AG04450 (cell line): ENCODE results near the gene CAPN8. TPM values are rescaled to one million over a fixed set of nuclear protein-coding genes. Genes with fewer than 3 reads are reported as not detected.
A peak's percentile ranks its signal among the peaks of the same experiment; 100 is the strongest.

Experiments used
- CTCF ChIA-PET: fragments of 300-600, 350-600 bp; formaldehyde crosslinking; extraction: SDS; loops from one replicate; lab custom pipeline; 2022; ENCODE audit warnings: antibody characterized with exemption, inconsistent platforms; lab: Charles Lee
- POLR2A ChIA-PET: fragments of 350-600 bp; formaldehyde crosslinking; extraction: SDS; loops from one replicate; lab custom pipeline; 2021; ENCODE audit warnings: antibody characterized with exemption, inconsistent platforms; lab: Yijun Ruan, JAX
- DNase-seq: peaks from one replicate; pipeline ENCODE4 v3.0.0-alpha.2; 2011; ENCODE audit warnings: low read depth, low spot score
- H3K27ac ChIP-seq: one replicate; pipeline ENCODE4 v1.5.1; 2012; ENCODE audit warnings: low read depth, low read length, control low read depth
- H3K27me3 ChIP-seq: one replicate; pipeline ENCODE4 v1.6.0; 2012; ENCODE audit warnings: low read length; ENCODE audit not compliant: control insufficient read depth, insufficient read depth
- H3K4me3 ChIP-seq: 2 replicates; pipeline ENCODE4 v1.5.1; 2011; ENCODE audit warnings: mild to moderate bottlenecking, low read depth, low read length, control low read depth
- H3K9me3 ChIP-seq: 2 replicates; pipeline ENCODE4 v1.5.1; 2012; ENCODE audit warnings: low read length; ENCODE audit not compliant: control insufficient read depth, insufficient read depth
- CTCF ChIP-seq: IDR thresholded peaks from 2 replicates; pipeline ENCODE4 v1.5.1; 2011; ENCODE audit warnings: low read depth, low read length, control low read depth, inconsistent platforms
- polyA plus RNA-seq: library from polyadenylated mRNA; depleted of rRNA; stranded (reverse); fragments of >200 nt; gene quantifications from 2 replicates; pipeline ENCODE4 v1.2.3, GENCODE V29; 2011

The CAPN8 gene
- polyA plus RNA-seq, 1 experiment, result not detected

GRCh38 chr1:223712850-223713474, 47.5 kb upstream of the CAPN8 start:
- DNase-seq, result no peak
- no peak for TF ChIP-seq CTCF
- no peaks in the 10 kb centered on the region for H3K9me3 ChIP-seq
- no peaks in the 10 kb centered on the region for H3K27me3 ChIP-seq
- peak overlapping the region; percentile 93 for H3K27ac ChIP-seq
- POLR2A ChIA-PET, result interaction anchor here (0.6 to 1.5 kb wide), 3 partner anchors 12 to 36 kb away, joined by 3 to 9 read pairs (median 4); no protein-coding TSS in a partner anchor
- CTCF ChIA-PET, result interaction anchor here (0.6 to 1.7 kb wide), 6 partner anchors 8 to 45 kb away, joined by 3 to 9 read pairs (median 4); no protein-coding TSS in a partner anchor
- peak overlapping the region; percentile 95 for H3K4me3 ChIP-seq

GRCh38 chr1:223712194-223712849, 46.8 kb upstream of the CAPN8 start, which contains the start of gene CAPN2:
Gene CAPN2, plus strand, starts transcription at chr1:223712539. Its CDS starts 102 bp downstream, at chr1:223712641.
- ChIA-PET POLR2A (interaction anchor here (0.5 to 1.5 kb wide), 3 partner anchors 8 to 37 kb away, joined by 4 to 9 read pairs (median 6); no protein-coding TSS in a partner anchor), CTCF (interaction anchor here (0.6 to 1.7 kb wide), 11 partner anchors 8 to 474 kb away, joined by 3 to 9 read pairs (median 4); no protein-coding TSS in a partner anchor)
- Histone ChIP-seq H3K27me3 (no peaks in the 10 kb centered on the region), H3K9me3 (no peaks in the 10 kb centered on the region), H3K4me3 (peak within 1 kb of the TSS; percentile 95), H3K27ac (peak within 1 kb of the TSS; percentile 93)
- DNase-seq, result no peak
- TF ChIP-seq CTCF, result peak; percentile 51

- DNase-seq, result no peak
- H3K9me3 ChIP-seq, result no peaks in the 10 kb centered on the region
- peak overlapping the region; percentile 52 for H3K4me3 ChIP-seq
- no peak for TF ChIP-seq CTCF
- ChIA-PET CTCF (interaction anchor here (0.6 to 1.7 kb wide), 9 partner anchors 9 to 474 kb away, joined by 3 to 9 read pairs (median 4); no protein-coding TSS in a partner anchor), POLR2A (interaction anchor here (0.5 to 1.5 kb wide), 3 partner anchors 8 to 37 kb away, joined by 4 to 9 read pairs (median 6); no protein-coding TSS in a partner anchor)
- no peaks in the 10 kb centered on the region for H3K27me3 ChIP-seq
- H3K27ac ChIP-seq, result peak overlapping the region; percentile 70
Measured at GRCh38 chr1:223711747-223712193, 46.3 kb upstream of the CAPN8 start.

- no peak for DNase-seq
- no peak overlapping the region for H3K27ac ChIP-seq
Measured at GRCh38 chr1:223711173-223711572, 45.7 kb upstream of the CAPN8 start.

More at GRCh38 chr1:223711173-223711572, 45.7 kb upstream of the CAPN8 start:
- TF ChIP-seq CTCF, result no peak
- H3K9me3 ChIP-seq, result no peaks in the 10 kb centered on the region
- H3K4me3 ChIP-seq, result no peak overlapping the region
- no peaks in the 10 kb centered on the region for H3K27me3 ChIP-seq
- POLR2A ChIA-PET, result interaction anchor here (1.7 kb wide), 1 partner anchor 10 kb away, joined by 7 read pairs; no protein-coding TSS in a partner anchor
- CTCF ChIA-PET, result interaction anchor here (1.0 to 1.5 kb wide), 4 partner anchors 20 to 61 kb away, joined by 3 to 22 read pairs (median 6); no protein-coding TSS in a partner anchor
